GM12892 (cell line): Measurements from ENCODE around the gene ZNF385C.

Experiments
- POLR2A ChIP-seq: IDR thresholded peaks from 2 replicates; pipeline ENCODE4 v1.6.1; 2011; ENCODE audit warnings: low read depth, low read length, control low read depth
- POLR2AphosphoS5 ChIP-seq: IDR thresholded peaks from 2 replicates; pipeline ENCODE4 v1.6.1; 2011; ENCODE audit warnings: low read depth, low read length, control low read depth

DNA sequence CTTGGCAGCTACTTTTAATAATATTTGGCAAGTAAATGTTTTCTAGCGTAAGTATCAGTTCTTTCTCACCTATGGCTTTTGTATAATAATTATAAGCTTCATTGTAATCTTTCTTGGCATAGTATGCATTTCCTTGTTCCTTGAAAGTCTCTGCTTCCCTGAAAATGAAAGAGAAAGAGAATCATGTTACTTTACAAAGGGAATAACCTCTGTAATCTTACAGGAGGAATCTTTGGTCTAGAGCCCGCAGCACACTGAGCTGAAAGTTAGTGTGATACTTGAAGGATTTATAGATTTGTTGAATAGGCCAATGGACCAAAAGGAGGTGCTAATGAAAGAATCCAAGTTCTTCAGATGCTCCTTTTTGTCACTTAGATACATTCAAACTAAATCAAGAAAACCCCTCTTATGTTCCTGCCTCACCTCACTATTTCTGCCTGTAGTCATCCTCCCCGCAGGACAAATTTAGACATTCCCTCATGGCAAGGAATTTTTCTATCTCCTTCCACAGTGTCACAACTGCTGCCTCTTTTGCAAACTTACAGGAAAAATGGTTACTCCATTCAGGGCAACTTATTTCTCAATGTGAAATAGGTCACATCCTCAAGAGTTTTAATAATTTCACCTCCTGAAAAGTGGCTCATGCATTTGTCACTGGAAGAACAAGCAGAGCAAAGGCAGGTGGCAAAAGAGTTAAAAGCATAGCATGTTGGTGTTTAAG lies 97.7 kb downstream of the ZNF385C start:
- no peak for TF ChIP-seq POLR2AphosphoS5
- TF ChIP-seq POLR2A: no peak
